SKM-1 treated with dmso at 0.1 percent for 144 hours (cell line): Measurements from ENCODE around the gene LSAMP.
A peak's percentile ranks its signal among the peaks of the same experiment; 100 is the strongest.

ENCODE experiments used
- DNase-seq: peaks from one replicate; lab custom pipeline; 2025; ENCODE audit not compliant: unreplicated experiment; lab: John Stamatoyannopoulos, UW

The LSAMP gene

GRCh38 chr3:116059421-116060096, 385.7 kb downstream of the LSAMP start:
- no peak for DNase-seq

- DNase-seq: no peak
These were observed 386.4 kb downstream of the LSAMP start for GRCh38 chr3:116058844-116059243.

- no peak for DNase-seq
These were observed 387.8 kb downstream of the LSAMP start for GRCh38 chr3:116057400-116058006.

GRCh38 chr3:116056280-116056679, 389.0 kb downstream of the LSAMP start:
- DNase-seq: no peak

GRCh38 chr3:116053017-116053416, 392.3 kb downstream of the LSAMP start:
- DNase-seq: no peak

- no peak for DNase-seq
These were observed 392.7 kb downstream of the LSAMP start for GRCh38 chr3:116052602-116053001.

GRCh38 chr3:116051586-116051985, 393.7 kb downstream of the LSAMP start:
- no peak for DNase-seq

GRCh38 chr3:116051040-116051439, 394.2 kb downstream of the LSAMP start:
- no peak for DNase-seq

- no peak for DNase-seq
These were observed 394.9 kb downstream of the LSAMP start for GRCh38 chr3:116050311-116050915.

- no peak for DNase-seq
These were observed 396.3 kb downstream of the LSAMP start for GRCh38 chr3:116048991-116049390.

GRCh38 chr3:116046350-116046749, 398.9 kb downstream of the LSAMP start:
- DNase-seq: no peak

GRCh38 chr3:116045314-116045713, 400.0 kb downstream of the LSAMP start:
- DNase-seq: no peak

- DNase-seq: no peak
These were observed 405.1 kb downstream of the LSAMP start for GRCh38 chr3:116040152-116040551.

- no peak for DNase-seq
These were observed 405.7 kb downstream of the LSAMP start for GRCh38 chr3:116039651-116039985.

GRCh38 chr3:116038968-116039650, 406.2 kb downstream of the LSAMP start:
- peak; percentile 68 for DNase-seq

GRCh38 chr3:116037954-116038911, 407.1 kb downstream of the LSAMP start:
- peak; percentile 84 for DNase-seq

GRCh38 chr3:116035429-116035828, 409.9 kb downstream of the LSAMP start:
- DNase-seq: no peak

GRCh38 chr3:116034794-116035193, 410.5 kb downstream of the LSAMP start:
- DNase-seq: no peak

GRCh38 chr3:116034086-116034485, 411.2 kb downstream of the LSAMP start:
- no peak for DNase-seq

- no peak for DNase-seq
These were observed 411.8 kb downstream of the LSAMP start for GRCh38 chr3:116033516-116033915.

GRCh38 chr3:116032176-116032575, 413.1 kb downstream of the LSAMP start:
- no peak for DNase-seq
